ENCODE data around the gene CADM2.

Gene CADM2

GRCh38 chr3:85005946-85006345 lies 47.2 kb downstream of the CADM2 start:
- peaks cover 21% of the 10 kb centered on the region for H3K9me3 Mint-ChIP-seq
- no peaks in the 10 kb centered on the region for H3K36me3 Mint-ChIP-seq
- ATAC-seq (no peak), DNase-seq (ENCODE audit: low spot score in 2 of 2) (no peak)
- H3K27ac Mint-ChIP-seq, result no peak overlapping the region
- H3K4me3 Mint-ChIP-seq, result no peak overlapping the region
- no peaks in the 10 kb centered on the region for H3K4me1 Mint-ChIP-seq

- Mint-ChIP-seq H3K36me3 (no peaks in the 10 kb centered on the region), H3K9me3 (peaks cover 14% of the 10 kb centered on the region), H3K27ac (no peak overlapping the region), H3K4me1 (no peaks in the 10 kb centered on the region), H3K4me3 (no peak overlapping the region)
- DNase-seq (ENCODE audit: low spot score in 2 of 2) (no peak), ATAC-seq (no peak)
Measured at GRCh38 chr3:85007195-85008094, 48.7 kb downstream of the CADM2 start.

GRCh38 chr3:85020828-85021227 lies 62.0 kb downstream of the CADM2 start:
- ATAC-seq (no peak), DNase-seq (ENCODE audit: low spot score in 2 of 2) (no peak)
- Mint-ChIP-seq H3K9me3 (peaks cover 6% of the 10 kb centered on the region), H3K36me3 (no peaks in the 10 kb centered on the region), H3K4me1 (no peaks in the 10 kb centered on the region), H3K27ac (no peak overlapping the region), H3K4me3 (no peak overlapping the region)

GRCh38 chr3:85030052-85030451 lies 71.3 kb downstream of the CADM2 start:
- Mint-ChIP-seq H3K4me3 (no peak overlapping the region), H3K9me3 (peaks cover 26% of the 10 kb centered on the region), H3K27ac (no peak overlapping the region), H3K4me1 (no peaks in the 10 kb centered on the region), H3K36me3 (no peaks in the 10 kb centered on the region)
- DNase-seq (ENCODE audit: low spot score in 2 of 2) (no peak), ATAC-seq (no peak)

GRCh38 chr3:85037203-85037602 lies 78.4 kb downstream of the CADM2 start:
- Mint-ChIP-seq H3K4me3 (no peak overlapping the region), H3K27ac (no peak overlapping the region), H3K4me1 (no peaks in the 10 kb centered on the region), H3K9me3 (peaks cover 18% of the 10 kb centered on the region), H3K36me3 (no peaks in the 10 kb centered on the region)
- no peak for ATAC-seq
- no peak for DNase-seq (ENCODE audit: low spot score in 2 of 2)

- H3K4me3 Mint-ChIP-seq, result no peak overlapping the region
- DNase-seq (ENCODE audit: low spot score in 2 of 2) (no peak), ATAC-seq (no peak)
- H3K36me3 Mint-ChIP-seq, result no peaks in the 10 kb centered on the region
- H3K4me1 Mint-ChIP-seq, result no peaks in the 10 kb centered on the region
- no peak overlapping the region for H3K27ac Mint-ChIP-seq
- peaks cover 12% of the 10 kb centered on the region for H3K9me3 Mint-ChIP-seq
Measured at GRCh38 chr3:85041001-85041400, 82.2 kb downstream of the CADM2 start.

- DNase-seq (ENCODE audit: low spot score in 2 of 2) (no peak), ATAC-seq (no peak)
- H3K27ac Mint-ChIP-seq, result no peak overlapping the region
- H3K4me1 Mint-ChIP-seq, result no peaks in the 10 kb centered on the region
- H3K4me3 Mint-ChIP-seq, result no peak overlapping the region
- peaks cover 12% of the 10 kb centered on the region for H3K9me3 Mint-ChIP-seq
- no peaks in the 10 kb centered on the region for H3K36me3 Mint-ChIP-seq
Measured at GRCh38 chr3:85041562-85042055, 82.8 kb downstream of the CADM2 start.

GRCh38 chr3:85050821-85051220 lies 92.0 kb downstream of the CADM2 start:
- H3K9me3 Mint-ChIP-seq, result peaks cover 16% of the 10 kb centered on the region
- no peak overlapping the region for H3K4me3 Mint-ChIP-seq

GRCh38 chr3:85051786-85052185 lies 93.0 kb downstream of the CADM2 start:
- Mint-ChIP-seq H3K4me3 (no peak overlapping the region), H3K36me3 (no peaks in the 10 kb centered on the region), H3K9me3 (peaks cover 16% of the 10 kb centered on the region), H3K27ac (no peak overlapping the region), H3K4me1 (no peaks in the 10 kb centered on the region)
- DNase-seq (ENCODE audit: low spot score in 2 of 2) (no peak), ATAC-seq (no peak)

More at GRCh38 chr3:85050821-85051220, 92.0 kb downstream of the CADM2 start:
- no peak for ATAC-seq
- H3K36me3 Mint-ChIP-seq, result no peaks in the 10 kb centered on the region
- no peak overlapping the region for H3K27ac Mint-ChIP-seq
- no peak for DNase-seq (ENCODE audit: low spot score in 2 of 2)
- H3K4me1 Mint-ChIP-seq, result no peaks in the 10 kb centered on the region

GRCh38 chr3:85053626-85054025 lies 94.8 kb downstream of the CADM2 start:
- no peaks in the 10 kb centered on the region for H3K4me1 Mint-ChIP-seq
- no peak overlapping the region for H3K27ac Mint-ChIP-seq
- H3K36me3 Mint-ChIP-seq, result no peaks in the 10 kb centered on the region
- no peak overlapping the region for H3K4me3 Mint-ChIP-seq
- peaks cover 9% of the 10 kb centered on the region for H3K9me3 Mint-ChIP-seq
- DNase-seq (ENCODE audit: low spot score in 2 of 2) (no peak), ATAC-seq (no peak)

- H3K4me3 Mint-ChIP-seq, result no peak overlapping the region
- DNase-seq (ENCODE audit: low spot score in 2 of 2), result no peak
- H3K9me3 Mint-ChIP-seq, result peaks cover 5% of the 10 kb centered on the region
- H3K4me1 Mint-ChIP-seq, result no peaks in the 10 kb centered on the region
- ATAC-seq, result no peak
- no peak overlapping the region for H3K27ac Mint-ChIP-seq
- H3K36me3 Mint-ChIP-seq, result no peaks in the 10 kb centered on the region
Measured at GRCh38 chr3:85054579-85054978, 95.8 kb downstream of the CADM2 start.

- H3K36me3 Mint-ChIP-seq, result no peaks in the 10 kb centered on the region
- peaks cover 15% of the 10 kb centered on the region for H3K9me3 Mint-ChIP-seq
- no peaks in the 10 kb centered on the region for H3K4me1 Mint-ChIP-seq
- no peak for ATAC-seq
- no peak overlapping the region for H3K27ac Mint-ChIP-seq
- DNase-seq (ENCODE audit: low spot score in 2 of 2), result no peak
- no peak overlapping the region for H3K4me3 Mint-ChIP-seq
Measured at GRCh38 chr3:85068911-85069310, 110.1 kb downstream of the CADM2 start.

- H3K4me1 Mint-ChIP-seq, result no peaks in the 10 kb centered on the region
- H3K36me3 Mint-ChIP-seq, result no peaks in the 10 kb centered on the region
- ATAC-seq (no peak), DNase-seq (ENCODE audit: low spot score in 2 of 2) (no peak)
- H3K9me3 Mint-ChIP-seq, result peaks cover 7% of the 10 kb centered on the region
- H3K27ac Mint-ChIP-seq, result no peak overlapping the region
- H3K4me3 Mint-ChIP-seq, result no peak overlapping the region
Measured at GRCh38 chr3:85074003-85074402, 115.2 kb downstream of the CADM2 start.

GRCh38 chr3:85075663-85076062 lies 116.9 kb downstream of the CADM2 start:
- DNase-seq (ENCODE audit: low spot score in 2 of 2) (no peak), ATAC-seq (no peak)
- Mint-ChIP-seq H3K9me3 (peaks cover 7% of the 10 kb centered on the region), H3K27ac (no peak overlapping the region), H3K36me3 (no peaks in the 10 kb centered on the region), H3K4me3 (no peak overlapping the region), H3K4me1 (no peaks in the 10 kb centered on the region)

GRCh38 chr3:85077018-85077417 lies 118.2 kb downstream of the CADM2 start:
- ATAC-seq (no peak), DNase-seq (ENCODE audit: low spot score in 2 of 2) (no peak)
- Mint-ChIP-seq H3K36me3 (no peaks in the 10 kb centered on the region), H3K4me1 (no peaks in the 10 kb centered on the region), H3K27ac (no peak overlapping the region), H3K9me3 (peaks cover 7% of the 10 kb centered on the region), H3K4me3 (no peak overlapping the region)

- DNase-seq (ENCODE audit: low spot score in 2 of 2) (no peak), ATAC-seq (no peak)
- Mint-ChIP-seq H3K4me1 (no peaks in the 10 kb centered on the region), H3K27ac (no peak overlapping the region), H3K36me3 (no peaks in the 10 kb centered on the region), H3K9me3 (peaks cover 5% of the 10 kb centered on the region), H3K4me3 (no peak overlapping the region)
Measured at GRCh38 chr3:85081191-85081906, 122.6 kb downstream of the CADM2 start.

Measured in stimulated activated effector memory CD8-positive, alpha-beta T cell treated with anti-CD3 and anti-CD28 coated beads, Interleukin-12 subunit alpha, Interleukin-12 subunit beta, amount 100 ng/mL, for 72 hours (primary cell).